Breast epithelium (tissue), 3 donors: ENCODE measurements around the gene SMARCAL1.

ENCODE experiments used
- CTCF ChIP-seq, 3 donors: fragments of 450-650 bp; IDR thresholded peaks; one replicate each; pipeline ENCODE4 v1.5.1; 2016 to 2017; ENCODE audit warnings: antibody characterized with exemption in 3 of 3, mild to moderate bottlenecking in 3 of 3, moderate library complexity in 3 of 3
- POLR2A ChIP-seq: fragments of 450-650 bp; IDR thresholded peaks from one replicate; pipeline ENCODE4 v1.6.1; 2016; ENCODE audit warnings: antibody characterized with exemption, mild to moderate bottlenecking, moderate library complexity
- POLR2AphosphoS5 ChIP-seq, 3 donors: sonication (generic); formaldehyde crosslinking; IDR thresholded peaks; one replicate each; pipeline ENCODE4 v1.6.1; 2017; ENCODE audit warnings: antibody characterized with exemption in 3 of 3

DNA sequence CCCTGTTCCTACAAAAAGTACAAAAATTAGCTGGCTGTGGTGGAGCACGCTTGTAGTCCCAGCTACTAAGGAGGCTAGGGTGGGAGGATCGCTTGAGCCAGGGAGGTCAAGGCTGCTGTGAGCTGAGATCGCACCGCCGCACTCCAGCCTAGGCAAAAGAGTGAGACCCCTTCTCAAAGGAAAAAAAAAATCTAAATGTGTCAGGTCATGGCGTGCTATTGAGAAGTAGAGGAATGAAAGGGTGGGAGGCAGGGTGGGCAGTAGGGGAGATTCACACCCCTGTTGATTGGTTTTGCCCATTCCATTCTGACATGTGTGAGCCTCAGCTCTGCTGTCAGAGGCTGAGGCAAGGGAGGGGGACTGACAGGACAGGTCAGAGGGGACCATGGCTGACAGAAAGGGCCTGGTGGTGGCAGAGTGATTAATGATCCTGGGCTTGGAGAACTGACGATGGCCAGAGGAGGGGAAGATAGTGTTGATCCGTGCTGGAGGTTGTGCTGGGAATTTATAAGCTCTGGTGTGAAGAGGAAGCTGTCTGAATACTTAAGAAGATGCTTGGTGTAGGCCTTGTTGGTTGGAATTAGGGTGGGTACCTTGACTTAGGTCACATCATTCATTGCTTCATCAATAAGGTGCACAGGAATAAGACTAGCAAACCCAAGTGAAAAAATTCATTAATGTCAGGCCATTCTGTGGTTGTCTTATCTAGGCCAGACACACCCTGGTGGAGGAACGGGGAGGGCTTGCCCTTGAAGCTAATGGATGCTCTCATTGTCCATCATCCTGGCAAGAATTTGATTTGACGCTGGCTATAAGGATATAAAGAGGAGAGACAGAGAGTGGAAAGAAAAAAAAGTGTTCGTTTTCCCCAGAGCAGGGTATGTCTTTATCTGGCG lies 19.1 kb upstream of the SMARCAL1 start:
- no peak for TF ChIP-seq POLR2AphosphoS5 (IDR thresholded peaks at IDR 0.05)
- no peak for TF ChIP-seq CTCF (IDR thresholded peaks at IDR 0.05)
- TF ChIP-seq POLR2A: no peak
